ENCODE measurements around the gene GLI3. TPM values are rescaled to one million over a fixed set of nuclear protein-coding genes. Genes with fewer than 3 reads are reported as not detected.

Gene GLI3
- polyA plus RNA-seq, 1 donor, result 5.4 TPM

- H3K36me3 ChIP-seq (ENCODE audit: control insufficient read depth, insufficient read depth, low read length), result no peaks in the 10 kb centered on the region
- WGBS (ENCODE audit: insufficient coverage, low lambda C conversion rate), result 40% methylated on average over 1 of the region's 8 CpGs
- no peaks in the 10 kb centered on the region for H3K9me3 ChIP-seq (ENCODE audit: control insufficient read depth, low read depth, low read length)
- no peaks in the 10 kb centered on the region for H3K27me3 ChIP-seq (ENCODE audit: control insufficient read depth, insufficient read depth, low read length)
- no peaks in the 10 kb centered on the region for H3K4me1 ChIP-seq (ENCODE audit: control insufficient read depth, insufficient read depth, low read length)
- DNase-seq, result no peak
- H3K4me3 ChIP-seq (ENCODE audit: low read length), result no peak overlapping the region
- H3K27ac ChIP-seq (ENCODE audit: low read length), result no peak overlapping the region
Observed at GRCh38 chr7:42198974-42199668, 37.9 kb downstream of the GLI3 start.

GRCh38 chr7:42198296-42198695 lies 38.7 kb downstream of the GLI3 start:
- Histone ChIP-seq H3K36me3 (ENCODE audit: control insufficient read depth, insufficient read depth, low read length) (no peaks in the 10 kb centered on the region), H3K4me1 (ENCODE audit: control insufficient read depth, insufficient read depth, low read length) (no peaks in the 10 kb centered on the region), H3K27ac (ENCODE audit: low read length) (no peak overlapping the region), H3K9me3 (ENCODE audit: control insufficient read depth, low read depth, low read length) (no peaks in the 10 kb centered on the region), H3K4me3 (ENCODE audit: low read length) (no peak overlapping the region), H3K27me3 (ENCODE audit: control insufficient read depth, insufficient read depth, low read length) (no peaks in the 10 kb centered on the region)
- no peak for DNase-seq
- WGBS (ENCODE audit: insufficient coverage, low lambda C conversion rate), result 92% methylated on average over 2 of the region's 6 CpGs

- no CpG with 5 or more reads among the region's 12 CpGs for WGBS (ENCODE audit: insufficient coverage, low lambda C conversion rate)
- no peak for DNase-seq
- H3K9me3 ChIP-seq (ENCODE audit: control insufficient read depth, low read depth, low read length), result no peaks in the 10 kb centered on the region
- no peak overlapping the region for H3K27ac ChIP-seq (ENCODE audit: low read length)
- no peaks in the 10 kb centered on the region for H3K36me3 ChIP-seq (ENCODE audit: control insufficient read depth, insufficient read depth, low read length)
- no peak overlapping the region for H3K4me3 ChIP-seq (ENCODE audit: low read length)
- no peaks in the 10 kb centered on the region for H3K27me3 ChIP-seq (ENCODE audit: control insufficient read depth, insufficient read depth, low read length)
- no peaks in the 10 kb centered on the region for H3K4me1 ChIP-seq (ENCODE audit: control insufficient read depth, insufficient read depth, low read length)
Observed at GRCh38 chr7:42197451-42197850, 39.6 kb downstream of the GLI3 start.

GRCh38 chr7:42194238-42194637 lies 42.8 kb downstream of the GLI3 start:
- Histone ChIP-seq H3K4me1 (ENCODE audit: control insufficient read depth, insufficient read depth, low read length) (no peaks in the 10 kb centered on the region), H3K9me3 (ENCODE audit: control insufficient read depth, low read depth, low read length) (no peaks in the 10 kb centered on the region), H3K4me3 (ENCODE audit: low read length) (no peak overlapping the region), H3K36me3 (ENCODE audit: control insufficient read depth, insufficient read depth, low read length) (no peaks in the 10 kb centered on the region), H3K27ac (ENCODE audit: low read length) (no peak overlapping the region), H3K27me3 (ENCODE audit: control insufficient read depth, insufficient read depth, low read length) (no peaks in the 10 kb centered on the region)
- DNase-seq, result no peak
- no CpG with 5 or more reads among the region's 4 CpGs for WGBS (ENCODE audit: insufficient coverage, low lambda C conversion rate)

- Histone ChIP-seq H3K4me1 (ENCODE audit: control insufficient read depth, insufficient read depth, low read length) (no peaks in the 10 kb centered on the region), H3K27ac (ENCODE audit: low read length) (no peak overlapping the region), H3K4me3 (ENCODE audit: low read length) (no peak overlapping the region), H3K9me3 (ENCODE audit: control insufficient read depth, low read depth, low read length) (no peaks in the 10 kb centered on the region), H3K36me3 (ENCODE audit: control insufficient read depth, insufficient read depth, low read length) (no peaks in the 10 kb centered on the region), H3K27me3 (ENCODE audit: control insufficient read depth, insufficient read depth, low read length) (no peaks in the 10 kb centered on the region)
- WGBS (ENCODE audit: insufficient coverage, low lambda C conversion rate), result 73% methylated on average over 3 of the region's 8 CpGs
- DNase-seq, result no peak
Observed at GRCh38 chr7:42193471-42194129, 43.4 kb downstream of the GLI3 start.

- peak in 1 of 2 donors; percentile 20 for DNase-seq
- Histone ChIP-seq H3K27ac (ENCODE audit: low read length) (no peak overlapping the region), H3K9me3 (ENCODE audit: control insufficient read depth, low read depth, low read length) (no peaks in the 10 kb centered on the region), H3K4me1 (ENCODE audit: control insufficient read depth, insufficient read depth, low read length) (no peaks in the 10 kb centered on the region), H3K4me3 (ENCODE audit: low read length) (no peak overlapping the region), H3K36me3 (ENCODE audit: control insufficient read depth, insufficient read depth, low read length) (no peaks in the 10 kb centered on the region), H3K27me3 (ENCODE audit: control insufficient read depth, insufficient read depth, low read length) (no peaks in the 10 kb centered on the region)
- WGBS (ENCODE audit: insufficient coverage, low lambda C conversion rate), result no CpG with 5 or more reads among the region's 7 CpGs
Observed at GRCh38 chr7:42192851-42193461, 44.1 kb downstream of the GLI3 start.

GRCh38 chr7:42192066-42192465 lies 44.9 kb downstream of the GLI3 start:
- no peak for DNase-seq
- Histone ChIP-seq H3K4me3 (ENCODE audit: low read length) (no peak overlapping the region), H3K36me3 (ENCODE audit: control insufficient read depth, insufficient read depth, low read length) (no peaks in the 10 kb centered on the region), H3K4me1 (ENCODE audit: control insufficient read depth, insufficient read depth, low read length) (no peaks in the 10 kb centered on the region), H3K9me3 (ENCODE audit: control insufficient read depth, low read depth, low read length) (no peaks in the 10 kb centered on the region), H3K27ac (ENCODE audit: low read length) (no peak overlapping the region), H3K27me3 (ENCODE audit: control insufficient read depth, insufficient read depth, low read length) (no peaks in the 10 kb centered on the region)
- WGBS (ENCODE audit: insufficient coverage, low lambda C conversion rate), result 91% methylated on average over 2 of the region's 3 CpGs

GRCh38 chr7:42189535-42189934 lies 47.5 kb downstream of the GLI3 start:
- Histone ChIP-seq H3K36me3 (ENCODE audit: control insufficient read depth, insufficient read depth, low read length) (no peaks in the 10 kb centered on the region), H3K9me3 (ENCODE audit: control insufficient read depth, low read depth, low read length) (no peaks in the 10 kb centered on the region), H3K27me3 (ENCODE audit: control insufficient read depth, insufficient read depth, low read length) (no peaks in the 10 kb centered on the region), H3K4me3 (ENCODE audit: low read length) (no peak overlapping the region), H3K27ac (ENCODE audit: low read length) (no peak overlapping the region), H3K4me1 (ENCODE audit: control insufficient read depth, insufficient read depth, low read length) (no peaks in the 10 kb centered on the region)
- no CpG with 5 or more reads among the region's 1 CpG for WGBS (ENCODE audit: insufficient coverage, low lambda C conversion rate)
- DNase-seq, result no peak

- no peaks in the 10 kb centered on the region for H3K9me3 ChIP-seq (ENCODE audit: control insufficient read depth, low read depth, low read length)
- no CpG with 5 or more reads among the region's 5 CpGs for WGBS (ENCODE audit: insufficient coverage, low lambda C conversion rate)
Observed at GRCh38 chr7:42186151-42186550, 50.9 kb downstream of the GLI3 start.

GRCh38 chr7:42185726-42186125 lies 51.3 kb downstream of the GLI3 start:
- 90% methylated on average over 3 of the region's 4 CpGs for WGBS (ENCODE audit: insufficient coverage, low lambda C conversion rate)
- Histone ChIP-seq H3K9me3 (ENCODE audit: control insufficient read depth, low read depth, low read length) (no peaks in the 10 kb centered on the region), H3K27ac (ENCODE audit: low read length) (no peak overlapping the region), H3K4me3 (ENCODE audit: low read length) (no peak overlapping the region), H3K36me3 (ENCODE audit: control insufficient read depth, insufficient read depth, low read length) (no peaks in the 10 kb centered on the region), H3K4me1 (ENCODE audit: control insufficient read depth, insufficient read depth, low read length) (no peaks in the 10 kb centered on the region), H3K27me3 (ENCODE audit: control insufficient read depth, insufficient read depth, low read length) (no peaks in the 10 kb centered on the region)
- DNase-seq, result no peak

More at GRCh38 chr7:42186151-42186550, 50.9 kb downstream of the GLI3 start:
- no peak overlapping the region for H3K4me3 ChIP-seq (ENCODE audit: low read length)
- H3K36me3 ChIP-seq (ENCODE audit: control insufficient read depth, insufficient read depth, low read length), result no peaks in the 10 kb centered on the region
- H3K27ac ChIP-seq (ENCODE audit: low read length), result no peak overlapping the region
- H3K4me1 ChIP-seq (ENCODE audit: control insufficient read depth, insufficient read depth, low read length), result no peaks in the 10 kb centered on the region
- no peaks in the 10 kb centered on the region for H3K27me3 ChIP-seq (ENCODE audit: control insufficient read depth, insufficient read depth, low read length)
- no peak for DNase-seq
